ENCODE measurements around the gene TPD52L1.
A peak's percentile ranks its signal among the peaks of the same experiment; 100 is the strongest.
"Not testable (repeated sequence)": the region's sequence is repeated elsewhere in the genome, so short reads cannot be mapped to it uniquely, and the experiment has no call there.

Gene TPD52L1

GRCh38 chr6:125153391-125154117, at the start of gene TPD52L1:
TSS of gene TPD52L1 (plus strand) at chr6:125153773. CDS start at chr6:125153952, 179 bp downstream.
- peak in 53 of 56 donors; percentile 8 to 81 (median 53) for DNase-seq

GRCh38 chr6:125104425-125104824, 49.1 kb upstream of the TPD52L1 start:
- peak in 10 of 56 donors; percentile 12 to 46 (median 37) for DNase-seq

GRCh38 chr6:125107048-125107447, 46.5 kb upstream of the TPD52L1 start:
- no peak for DNase-seq

GRCh38 chr6:125107896-125108295, 45.7 kb upstream of the TPD52L1 start:
- no peak for DNase-seq

- no peak for DNase-seq
Measured at GRCh38 chr6:125110056-125110455, 43.5 kb upstream of the TPD52L1 start.

GRCh38 chr6:125111219-125111983, 42.2 kb upstream of the TPD52L1 start:
- DNase-seq, result no peak

- DNase-seq, result no peak
Measured at GRCh38 chr6:125112934-125113333, 40.6 kb upstream of the TPD52L1 start.

- peak in 13 of 56 donors; percentile 5 to 85 (median 30) for DNase-seq
Measured at GRCh38 chr6:125114248-125114858, 39.2 kb upstream of the TPD52L1 start.

- DNase-seq, result no peak
Measured at GRCh38 chr6:125116170-125116569, 37.4 kb upstream of the TPD52L1 start.

GRCh38 chr6:125116710-125117109, 36.9 kb upstream of the TPD52L1 start:
- DNase-seq, result no peak

- no peak for DNase-seq
Measured at GRCh38 chr6:125117818-125118217, 35.8 kb upstream of the TPD52L1 start.

GRCh38 chr6:125120054-125120590, 33.5 kb upstream of the TPD52L1 start:
- DNase-seq, result no peak

GRCh38 chr6:125121894-125122293, 31.7 kb upstream of the TPD52L1 start:
- DNase-seq, result no peak

- no peak for DNase-seq
Measured at GRCh38 chr6:125123051-125123450, 30.5 kb upstream of the TPD52L1 start.

GRCh38 chr6:125123468-125124048, 30.0 kb upstream of the TPD52L1 start:
- no peak for DNase-seq

- peak in 1 of 56 donors; percentile 38 for DNase-seq
Measured at GRCh38 chr6:125124049-125124669, 29.4 kb upstream of the TPD52L1 start.

GRCh38 chr6:125125856-125126255, 27.7 kb upstream of the TPD52L1 start:
- not testable (repeated sequence) for DNase-seq

- DNase-seq, result no peak
Measured at GRCh38 chr6:125129354-125129753, 24.2 kb upstream of the TPD52L1 start.

- no peak for DNase-seq
Measured at GRCh38 chr6:125132058-125132457, 21.5 kb upstream of the TPD52L1 start.

GRCh38 chr6:125136378-125136777, 17.2 kb upstream of the TPD52L1 start:
- no peak for DNase-seq

- DNase-seq, result no peak
Measured at GRCh38 chr6:125138083-125138482, 15.5 kb upstream of the TPD52L1 start.

All from amygdala (tissue), 56 donors.